GM18508 (cell line): ENCODE data around the gene CACNG4.

Experiments used
- ATAC-seq: cut with Tn5 transposase; IDR thresholded peaks from one replicate; pipeline ENCODE4 v1.9.1; 2021; ENCODE audit warnings: moderate number of reproducible peaks; ENCODE audit not compliant: insufficient read depth, unreplicated experiment

The CACNG4 gene

GRCh38 chr17:67011527-67012175 lies 47.1 kb downstream of the CACNG4 start:
- ATAC-seq = no peak

GRCh38 chr17:67013891-67014290 lies 49.4 kb downstream of the CACNG4 start:
- ATAC-seq = no peak

- ATAC-seq = no peak
These were observed 50.5 kb downstream of the CACNG4 start for GRCh38 chr17:67015001-67015400.

- no peak for ATAC-seq
These were observed 51.7 kb downstream of the CACNG4 start for GRCh38 chr17:67016039-67016762.

GRCh38 chr17:67017910-67018309 lies 53.4 kb downstream of the CACNG4 start:
- ATAC-seq = no peak

GRCh38 chr17:67018471-67019434 lies 54.2 kb downstream of the CACNG4 start:
- no peak for ATAC-seq

GRCh38 chr17:67019809-67020208 lies 55.3 kb downstream of the CACNG4 start:
- no peak for ATAC-seq

GRCh38 chr17:67020293-67020766 lies 55.8 kb downstream of the CACNG4 start:
- no peak for ATAC-seq

GRCh38 chr17:67021196-67021595 lies 56.7 kb downstream of the CACNG4 start:
- ATAC-seq = no peak

- ATAC-seq = no peak
These were observed 57.4 kb downstream of the CACNG4 start for GRCh38 chr17:67021743-67022450.

- no peak for ATAC-seq
These were observed 57.9 kb downstream of the CACNG4 start for GRCh38 chr17:67022451-67022810.

- no peak for ATAC-seq
These were observed 60.2 kb downstream of the CACNG4 start for GRCh38 chr17:67024736-67025135.

GRCh38 chr17:67025216-67025792 lies 60.8 kb downstream of the CACNG4 start:
- ATAC-seq = no peak

- no peak for ATAC-seq
These were observed 61.8 kb downstream of the CACNG4 start for GRCh38 chr17:67026341-67026740.

- ATAC-seq = no peak
These were observed 62.6 kb downstream of the CACNG4 start for GRCh38 chr17:67027031-67027628.

- no peak for ATAC-seq
These were observed 66.1 kb downstream of the CACNG4 start for GRCh38 chr17:67030641-67031040.

- no peak for ATAC-seq
These were observed 67.9 kb downstream of the CACNG4 start for GRCh38 chr17:67032382-67032781.

GRCh38 chr17:67032985-67033384 lies 68.5 kb downstream of the CACNG4 start:
- no peak for ATAC-seq

GRCh38 chr17:67033613-67034012 lies 69.1 kb downstream of the CACNG4 start:
- ATAC-seq = no peak
